Adrenal gland (tissue), 5 donors: ENCODE measurements around the gene RNU5B-1.

Experiments
- POLR2A ChIP-seq, 2 donors: fragments of 450-650 bp; IDR thresholded peaks; one replicate each; pipeline ENCODE4 v1.6.1; 2017; ENCODE audit warnings: antibody characterized with exemption in 2 of 2, mild to moderate bottlenecking in 2 of 2, moderate library complexity in 1 of 2
- TF ChIP-seq, protein P1 (sequence below), 6 experiments: fragments of 450-650 bp in 4 of 6; fragments of 200-600 bp in 2 of 6; sonication (generic) in 1 of 6; IDR thresholded peaks; 1 replicate in 5 of 6; 2 replicates in 1 of 6; pipeline versions ENCODE4 v1.5.1 to v1.8.0; 2016 to 2021; ENCODE audit warnings: antibody characterized with exemption in 6 of 6, mild to moderate bottlenecking in 2 of 6, moderate library complexity in 1 of 6
- donor health status: DM: no; HTN: no; CAD: no.

DNA sequence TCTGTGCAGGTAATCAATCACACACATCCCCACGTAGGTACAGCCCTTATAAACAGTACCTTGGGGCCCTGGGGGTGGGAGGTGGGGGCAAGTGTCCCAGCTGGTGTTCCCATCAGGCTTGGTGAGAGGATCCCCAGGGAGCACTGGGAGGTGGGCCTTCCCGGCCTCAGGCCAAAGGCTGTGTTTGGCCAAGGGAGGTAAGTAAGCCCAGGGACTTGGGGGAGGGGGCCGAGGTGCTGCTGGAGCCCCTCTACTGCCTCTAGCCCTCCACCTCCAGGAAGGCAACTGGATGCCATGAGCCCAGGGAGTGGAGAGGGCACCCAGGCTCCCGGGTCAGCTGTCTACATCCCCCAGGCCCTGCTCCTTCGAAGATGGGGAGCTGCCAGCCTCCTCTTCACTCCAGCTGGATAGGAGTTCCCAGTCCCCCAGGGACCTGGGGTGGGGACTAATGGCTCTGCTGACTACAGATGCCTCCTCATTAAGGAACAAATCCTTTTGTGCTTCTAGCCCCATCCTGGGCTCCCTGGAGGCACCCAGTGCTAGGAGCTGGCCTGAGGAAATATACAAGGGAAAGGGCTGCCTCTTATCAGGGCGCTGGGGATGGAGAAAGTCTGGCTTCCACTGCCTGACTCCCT lies 33.1 kb downstream of the RNU5B-1 start:
- TF ChIP-seq, protein P1, sequence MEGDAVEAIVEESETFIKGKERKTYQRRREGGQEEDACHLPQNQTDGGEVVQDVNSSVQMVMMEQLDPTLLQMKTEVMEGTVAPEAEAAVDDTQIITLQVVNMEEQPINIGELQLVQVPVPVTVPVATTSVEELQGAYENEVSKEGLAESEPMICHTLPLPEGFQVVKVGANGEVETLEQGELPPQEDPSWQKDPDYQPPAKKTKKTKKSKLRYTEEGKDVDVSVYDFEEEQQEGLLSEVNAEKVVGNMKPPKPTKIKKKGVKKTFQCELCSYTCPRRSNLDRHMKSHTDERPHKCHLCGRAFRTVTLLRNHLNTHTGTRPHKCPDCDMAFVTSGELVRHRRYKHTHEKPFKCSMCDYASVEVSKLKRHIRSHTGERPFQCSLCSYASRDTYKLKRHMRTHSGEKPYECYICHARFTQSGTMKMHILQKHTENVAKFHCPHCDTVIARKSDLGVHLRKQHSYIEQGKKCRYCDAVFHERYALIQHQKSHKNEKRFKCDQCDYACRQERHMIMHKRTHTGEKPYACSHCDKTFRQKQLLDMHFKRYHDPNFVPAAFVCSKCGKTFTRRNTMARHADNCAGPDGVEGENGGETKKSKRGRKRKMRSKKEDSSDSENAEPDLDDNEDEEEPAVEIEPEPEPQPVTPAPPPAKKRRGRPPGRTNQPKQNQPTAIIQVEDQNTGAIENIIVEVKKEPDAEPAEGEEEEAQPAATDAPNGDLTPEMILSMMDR (IDR thresholded peaks at IDR 0.05), result no peak
- TF ChIP-seq POLR2A (IDR thresholded peaks at IDR 0.05), result no peak
